Chondrocyte (in vitro differentiated cells): ENCODE measurements around the gene PIK3R3. TPM values are rescaled to one million over a fixed set of nuclear protein-coding genes. Genes with fewer than 3 reads are reported as not detected.

ENCODE experiments used
- DNase-seq: peaks from one replicate; pipeline ENCODE4 v3.0.0; 2021; ENCODE audit warnings: mixed read lengths, low spot score
- H3K27ac Mint-ChIP-seq: one replicate; pipeline ENCODE4 v1.8.0; 2021; ENCODE audit warnings: mild to moderate bottlenecking, moderate library complexity, mixed read lengths; ENCODE audit not compliant: unreplicated experiment
- H3K27me3 Mint-ChIP-seq: 2 replicates; pipeline ENCODE4 v1.8.0; 2021; ENCODE audit warnings: low read depth, mixed read lengths
- H3K36me3 Mint-ChIP-seq: 2 replicates; pipeline ENCODE4 v1.8.0; 2021; ENCODE audit warnings: low read depth, mixed read lengths
- H3K4me1 Mint-ChIP-seq: 2 replicates; pipeline ENCODE4 v1.8.0; 2021; ENCODE audit warnings: low read depth, mild to moderate bottlenecking, mixed read lengths
- H3K4me3 Mint-ChIP-seq: one replicate; pipeline ENCODE4 v1.8.0; 2021; ENCODE audit warnings: mild to moderate bottlenecking, moderate library complexity, mixed read lengths; ENCODE audit not compliant: unreplicated experiment
- H3K9me3 Mint-ChIP-seq: 2 replicates; pipeline ENCODE4 v1.8.0; 2021; ENCODE audit warnings: low read depth, mixed read lengths
- total RNA-seq: library from RNA; stranded (reverse); gene quantifications from 3 replicates; pipeline ENCODE4 v1.2.1, GENCODE V29; 2021
- TF ChIP-seq, protein P1 (sequence below): fragments of 200-600 bp; sonication (generic); IDR thresholded peaks from 2 replicates; pipeline ENCODE4 v1.5.0; 2021; ENCODE audit warnings: antibody characterized with exemption, mild to moderate bottlenecking, moderate library complexity

PIK3R3 gene
- total RNA-seq, 1 donor from 2014 or later: 23.4 TPM

DNA sequence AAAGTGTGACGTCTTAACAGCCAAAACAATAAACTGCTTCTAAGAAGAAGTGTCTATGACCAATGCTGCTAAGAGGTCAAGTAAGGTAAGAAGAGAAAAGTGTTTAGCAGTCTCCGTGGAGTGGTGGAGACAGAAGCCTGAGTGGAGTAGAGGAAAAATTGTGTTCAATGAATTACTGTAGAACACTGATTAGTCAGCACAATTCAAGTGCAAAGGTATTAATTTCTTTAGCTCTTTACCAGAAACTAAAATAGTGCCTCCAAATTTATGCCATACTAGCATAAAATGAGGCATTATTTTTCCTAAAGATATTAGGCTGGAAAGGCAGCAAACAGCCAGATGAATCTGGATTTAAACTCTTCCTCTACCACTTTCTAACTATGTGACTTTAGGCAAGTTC lies 56.1 kb downstream of the PIK3R3 start:
- H3K4me1 Mint-ChIP-seq: peaks cover 7% of the 10 kb centered on the region
- H3K36me3 Mint-ChIP-seq: peaks cover 9% of the 10 kb centered on the region
- H3K4me3 Mint-ChIP-seq: no peak overlapping the region
- H3K27me3 Mint-ChIP-seq: no peaks in the 10 kb centered on the region
- TF ChIP-seq, protein P1, sequence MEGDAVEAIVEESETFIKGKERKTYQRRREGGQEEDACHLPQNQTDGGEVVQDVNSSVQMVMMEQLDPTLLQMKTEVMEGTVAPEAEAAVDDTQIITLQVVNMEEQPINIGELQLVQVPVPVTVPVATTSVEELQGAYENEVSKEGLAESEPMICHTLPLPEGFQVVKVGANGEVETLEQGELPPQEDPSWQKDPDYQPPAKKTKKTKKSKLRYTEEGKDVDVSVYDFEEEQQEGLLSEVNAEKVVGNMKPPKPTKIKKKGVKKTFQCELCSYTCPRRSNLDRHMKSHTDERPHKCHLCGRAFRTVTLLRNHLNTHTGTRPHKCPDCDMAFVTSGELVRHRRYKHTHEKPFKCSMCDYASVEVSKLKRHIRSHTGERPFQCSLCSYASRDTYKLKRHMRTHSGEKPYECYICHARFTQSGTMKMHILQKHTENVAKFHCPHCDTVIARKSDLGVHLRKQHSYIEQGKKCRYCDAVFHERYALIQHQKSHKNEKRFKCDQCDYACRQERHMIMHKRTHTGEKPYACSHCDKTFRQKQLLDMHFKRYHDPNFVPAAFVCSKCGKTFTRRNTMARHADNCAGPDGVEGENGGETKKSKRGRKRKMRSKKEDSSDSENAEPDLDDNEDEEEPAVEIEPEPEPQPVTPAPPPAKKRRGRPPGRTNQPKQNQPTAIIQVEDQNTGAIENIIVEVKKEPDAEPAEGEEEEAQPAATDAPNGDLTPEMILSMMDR: no peak
- H3K27ac Mint-ChIP-seq: no peak overlapping the region
- H3K9me3 Mint-ChIP-seq: no peaks in the 10 kb centered on the region
- no peak for DNase-seq

- Mint-ChIP-seq H3K36me3 (peaks cover 11% of the 10 kb centered on the region), H3K27ac (no peak overlapping the region), H3K4me3 (no peak overlapping the region), H3K27me3 (no peaks in the 10 kb centered on the region), H3K4me1 (peaks cover 5% of the 10 kb centered on the region), H3K9me3 (no peaks in the 10 kb centered on the region)
- TF ChIP-seq, protein P1: no peak
- no peak for DNase-seq
Measured at GRCh38 chr1:46072975-46073374, 59.5 kb downstream of the PIK3R3 start.

- Mint-ChIP-seq H3K4me1 (peaks cover 2% of the 10 kb centered on the region), H3K36me3 (peaks cover 8% of the 10 kb centered on the region), H3K27me3 (no peaks in the 10 kb centered on the region), H3K4me3 (no peak overlapping the region), H3K27ac (no peak overlapping the region), H3K9me3 (no peaks in the 10 kb centered on the region)
- TF ChIP-seq, protein P1: no peak
- no peak for DNase-seq
Measured at GRCh38 chr1:46070164-46070814, 62.1 kb downstream of the PIK3R3 start.

DNA sequence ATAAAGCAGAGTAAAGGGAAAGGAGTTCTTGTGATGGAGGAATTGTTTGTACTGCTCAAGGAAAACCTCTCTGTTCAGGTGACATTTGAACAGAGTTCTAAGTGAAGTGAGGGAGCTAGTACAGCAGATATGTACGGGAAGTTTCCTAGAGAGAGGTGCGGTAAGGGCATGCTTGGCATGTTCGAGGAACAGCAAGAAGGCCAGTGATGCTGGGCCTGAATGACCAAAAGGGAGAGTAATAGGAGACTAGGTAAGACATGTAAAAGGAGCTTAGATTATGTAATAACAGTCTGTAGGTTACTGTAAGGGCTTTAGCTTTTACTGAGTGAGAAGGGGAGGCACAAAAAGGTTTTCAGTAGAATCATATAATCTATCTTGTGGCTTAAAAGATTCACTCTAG lies 63.9 kb downstream of the PIK3R3 start:
- TF ChIP-seq, protein P1: no peak

GRCh38 chr1:46067652-46068051 lies 64.8 kb downstream of the PIK3R3 start:
- Mint-ChIP-seq H3K4me3 (no peak overlapping the region), H3K27ac (no peak overlapping the region), H3K27me3 (no peaks in the 10 kb centered on the region), H3K36me3 (peaks cover 7% of the 10 kb centered on the region), H3K4me1 (peaks cover 3% of the 10 kb centered on the region), H3K9me3 (no peaks in the 10 kb centered on the region)
- TF ChIP-seq, protein P1: no peak
- no peak for DNase-seq

More for the DNA sequence above, 63.9 kb downstream of the PIK3R3 start:
- no peak for DNase-seq
- H3K4me3 Mint-ChIP-seq: no peak overlapping the region
- H3K9me3 Mint-ChIP-seq: no peaks in the 10 kb centered on the region
- H3K27me3 Mint-ChIP-seq: no peaks in the 10 kb centered on the region
- H3K4me1 Mint-ChIP-seq: peaks cover 3% of the 10 kb centered on the region
- H3K27ac Mint-ChIP-seq: no peak overlapping the region
- H3K36me3 Mint-ChIP-seq: peaks cover 6% of the 10 kb centered on the region
